GM12874 (cell line): ENCODE measurements around the gene HBA1.

ENCODE experiments used
- CTCF ChIP-seq: IDR thresholded peaks from 2 replicates; pipeline ENCODE4 v1.5.1; 2011; ENCODE audit warnings: low read depth, mild to moderate bottlenecking, control low read depth, low read length, moderate library complexity; ENCODE audit not compliant: insufficient read depth

HBA1 gene

GRCh38 chr16:212999-213398 lies 36.5 kb downstream of the HBA1 start:
- no peak for TF ChIP-seq CTCF

GRCh38 chr16:220021-220420 lies 43.5 kb downstream of the HBA1 start:
- TF ChIP-seq CTCF: no peak
